Activated B cell treated with CpG ODN at 0.5 μM for 24 hours (primary cell): ENCODE measurements around the gene NUP62. TPM values are rescaled to one million over a fixed set of nuclear protein-coding genes. Genes with fewer than 3 reads are reported as not detected.

Experiments used
- ATAC-seq: fragments of 200-7000 bp; cut with Tn5 transposase; one replicate; pipeline ENCODE4 v1.10.0; 2021; ENCODE audit warnings: low read depth, mild to moderate bottlenecking, moderate library complexity
- CTCF ChIA-PET: fragments of 350-600 bp; sonication (Branson Sonifier 250); formaldehyde crosslinking; loops from one replicate; lab custom pipeline; 2021; ENCODE audit warnings: antibody characterized with exemption; lab: Charles Lee
- POLR2A ChIA-PET: fragments of 350-600 bp; sonication (Branson Sonifier 250); formaldehyde crosslinking; loops from one replicate; lab custom pipeline; 2021; ENCODE audit warnings: antibody characterized with exemption; lab: Charles Lee
- DNase-seq: peaks from one replicate; pipeline ENCODE4 v3.0.0; 2022
- H3K27ac Mint-ChIP-seq: one replicate; pipeline ENCODE4 v1.8.0; 2020; ENCODE audit warnings: mixed read lengths
- H3K27me3 Mint-ChIP-seq: one replicate; pipeline ENCODE4 v1.8.0; 2021; ENCODE audit warnings: mixed read lengths
- H3K36me3 Mint-ChIP-seq: one replicate; pipeline ENCODE4 v1.8.0; 2021; ENCODE audit warnings: low read depth, mixed read lengths
- H3K4me1 Mint-ChIP-seq: one replicate; pipeline ENCODE4 v1.8.0; 2021; ENCODE audit warnings: mixed read lengths
- H3K4me3 Mint-ChIP-seq: one replicate; pipeline ENCODE4 v1.8.0; 2020; ENCODE audit warnings: mild to moderate bottlenecking, mixed read lengths
- H3K9me3 Mint-ChIP-seq: one replicate; pipeline ENCODE4 v1.8.0; 2020; ENCODE audit warnings: mixed read lengths
- CTCF ChIP-seq: fragments of 200-600 bp; IDR thresholded peaks from one replicate; pipeline ENCODE4 v1.8.0; 2022; ENCODE audit warnings: antibody characterized with exemption, mild to moderate bottlenecking
- intact Hi-C: fragments of 100-400 bp; cut with micrococcal nuclease; formaldehyde crosslinking; loops from one replicate; pipeline ENCODE4 v1.15.1; 2024
- total RNA-seq: library from RNA; stranded (reverse); gene quantifications from 2 replicates; pipeline ENCODE4 v1.2.3, GENCODE V29; 2022

Gene NUP62
- total RNA-seq, 1 donor from 2014 or later = 114 TPM

DNA sequence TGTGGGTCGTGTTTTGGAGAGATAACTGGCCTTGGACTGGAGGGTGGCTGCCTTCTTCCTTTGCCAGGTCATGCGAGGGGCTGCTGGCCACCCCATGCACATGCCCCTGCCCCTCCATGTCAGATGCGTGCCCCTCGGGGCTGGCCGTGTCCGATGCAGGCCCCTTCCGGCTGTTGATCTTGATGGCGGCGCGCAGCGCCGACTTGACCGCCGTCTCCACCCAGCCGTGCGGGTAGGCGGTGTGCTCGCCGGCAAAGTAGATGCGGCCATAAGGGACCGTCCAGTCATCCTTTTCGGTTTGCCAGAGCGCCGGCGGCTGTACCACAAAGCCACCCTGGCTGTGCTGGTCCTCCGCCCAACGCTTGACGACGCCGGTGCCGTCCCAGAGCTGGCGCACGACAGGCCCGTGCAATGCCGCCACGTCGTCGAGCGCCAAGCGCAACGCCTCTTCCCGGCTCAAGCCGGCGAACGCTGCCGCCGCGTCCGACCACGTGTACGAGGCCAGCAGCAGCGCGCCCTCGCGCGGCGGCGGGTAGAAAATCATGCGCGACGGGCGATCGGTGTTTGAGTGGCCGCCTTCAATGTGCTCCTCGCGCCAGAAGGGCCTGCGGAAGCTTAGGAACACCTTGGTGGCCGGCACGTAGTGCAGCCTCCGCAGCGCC, 39.5 kb downstream of the NUP62 start:
- H3K27me3 Mint-ChIP-seq = no peaks in the 10 kb centered on the region
- peaks cover 41% of the 10 kb centered on the region for H3K4me1 Mint-ChIP-seq
- CTCF ChIA-PET = interaction anchor here (0.8 to 1.6 kb wide), 6 partner anchors 21 to 48 kb away, joined by 3 to 15 read pairs (median 3); partner anchors contain the start of genes ATF5, NUP62, PNKP and PTOV1
- ATAC-seq (peak; percentile 66), DNase-seq (no peak)
- intact Hi-C loops = loop anchor here (1.0 to 10.0 kb wide), 7 partner anchors 13 to 555 kb away; partner anchors contain the start of genes AKT1S1, ATF5, CD37 and NUP62
- peak overlapping the region; percentile 7 for H3K27ac Mint-ChIP-seq
- H3K36me3 Mint-ChIP-seq = peaks cover 17% of the 10 kb centered on the region
- no peaks in the 10 kb centered on the region for H3K9me3 Mint-ChIP-seq
- TF ChIP-seq CTCF = peak; percentile 39
- H3K4me3 Mint-ChIP-seq = peak overlapping the region; percentile 82
- POLR2A ChIA-PET = interaction anchor here (0.6 to 11.5 kb wide), 12 partner anchors 10 to 123 kb away, joined by 3 to 317 read pairs (median 6); partner anchors contain the start of genes AKT1S1, AP2A1, ATF5 and NUP62

DNA sequence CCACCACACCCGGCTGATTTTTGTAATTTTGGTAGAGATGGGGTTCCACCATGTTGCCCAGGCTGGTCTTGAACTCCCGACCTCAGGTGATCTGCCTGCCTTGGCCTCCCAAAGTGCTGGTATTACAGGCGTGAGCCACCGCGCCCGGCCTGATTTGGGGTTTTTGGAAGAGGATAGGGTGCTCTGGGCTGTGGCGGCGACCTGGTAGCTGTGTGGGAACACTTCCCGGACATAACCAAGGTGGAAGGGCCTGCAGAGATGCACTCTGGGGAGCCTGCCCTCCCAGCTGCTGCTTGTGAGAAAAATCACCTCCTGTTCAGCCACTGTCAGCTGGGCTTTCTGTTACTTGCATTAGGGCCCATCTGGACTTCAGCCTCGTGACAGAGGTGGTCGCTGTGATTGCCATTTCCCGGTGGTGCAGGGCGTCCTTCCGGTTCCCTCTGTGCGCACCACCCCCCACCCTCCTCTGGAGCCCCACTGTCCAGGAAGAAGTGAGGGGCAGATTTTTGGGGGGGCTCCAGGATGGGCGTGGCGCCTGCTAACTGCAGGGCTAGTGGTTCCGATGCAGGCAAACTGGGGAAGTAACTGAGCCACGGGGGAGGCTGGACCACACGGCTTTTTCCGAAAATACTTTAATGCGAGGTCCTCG, 40.1 kb downstream of the NUP62 start:
- no peak for TF ChIP-seq CTCF
- Mint-ChIP-seq H3K27me3 (no peaks in the 10 kb centered on the region), H3K36me3 (peaks cover 23% of the 10 kb centered on the region), H3K27ac (no peak overlapping the region), H3K9me3 (no peaks in the 10 kb centered on the region), H3K4me3 (no peak overlapping the region), H3K4me1 (peaks cover 35% of the 10 kb centered on the region)
- ATAC-seq (no peak), DNase-seq (no peak)
- ChIA-PET POLR2A (interaction anchor here (1.3 to 1.8 kb wide), 3 partner anchors 12 to 39 kb away, joined by 5 to 7 read pairs (median 5); partner anchors contain the start of genes AKT1S1, PTOV1 and TBC1D17), CTCF (interaction anchor here (1.5 to 1.6 kb wide), 2 partner anchors 40 to 49 kb away, joined by 3 to 15 read pairs; partner anchors contain the start of genes ATF5 and NUP62)
- intact Hi-C loops = no loop called here

DNA sequence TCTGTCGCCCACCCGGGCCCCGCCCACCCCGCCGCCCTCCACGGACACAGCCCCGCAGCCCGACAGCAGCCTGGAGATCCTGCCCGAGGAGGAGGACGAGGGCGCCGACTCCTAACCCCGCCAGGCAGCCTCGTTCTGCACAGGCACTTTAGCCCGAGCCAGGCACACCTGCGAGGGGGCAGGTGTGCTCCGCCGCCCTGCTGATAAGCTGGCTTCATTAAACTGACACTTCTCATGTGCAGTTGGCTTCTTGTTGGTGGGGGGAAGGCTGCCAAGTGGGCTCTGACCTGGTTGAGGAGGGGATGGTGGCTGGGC, 40.8 kb downstream of the NUP62 start:
- CTCF ChIA-PET = interaction anchor here (0.8 kb wide), 1 partner anchor 25 kb away, joined by 3 read pairs; no protein-coding TSS in a partner anchor
- H3K36me3 Mint-ChIP-seq = peaks cover 27% of the 10 kb centered on the region
- no peak for TF ChIP-seq CTCF
- no peak overlapping the region for H3K27ac Mint-ChIP-seq
- ATAC-seq (no peak), DNase-seq (no peak)
- peaks cover 32% of the 10 kb centered on the region for H3K4me1 Mint-ChIP-seq
- intact Hi-C loops = no loop called here
- no peak overlapping the region for H3K4me3 Mint-ChIP-seq
- POLR2A ChIA-PET = interaction anchor here (0.6 to 1.8 kb wide), 5 partner anchors 8 to 1093 kb away, joined by 3 to 7 read pairs (median 5); partner anchors contain the start of genes AKT1S1, IL4I1 and TBC1D17
- H3K27me3 Mint-ChIP-seq = no peaks in the 10 kb centered on the region
- no peaks in the 10 kb centered on the region for H3K9me3 Mint-ChIP-seq

DNA sequence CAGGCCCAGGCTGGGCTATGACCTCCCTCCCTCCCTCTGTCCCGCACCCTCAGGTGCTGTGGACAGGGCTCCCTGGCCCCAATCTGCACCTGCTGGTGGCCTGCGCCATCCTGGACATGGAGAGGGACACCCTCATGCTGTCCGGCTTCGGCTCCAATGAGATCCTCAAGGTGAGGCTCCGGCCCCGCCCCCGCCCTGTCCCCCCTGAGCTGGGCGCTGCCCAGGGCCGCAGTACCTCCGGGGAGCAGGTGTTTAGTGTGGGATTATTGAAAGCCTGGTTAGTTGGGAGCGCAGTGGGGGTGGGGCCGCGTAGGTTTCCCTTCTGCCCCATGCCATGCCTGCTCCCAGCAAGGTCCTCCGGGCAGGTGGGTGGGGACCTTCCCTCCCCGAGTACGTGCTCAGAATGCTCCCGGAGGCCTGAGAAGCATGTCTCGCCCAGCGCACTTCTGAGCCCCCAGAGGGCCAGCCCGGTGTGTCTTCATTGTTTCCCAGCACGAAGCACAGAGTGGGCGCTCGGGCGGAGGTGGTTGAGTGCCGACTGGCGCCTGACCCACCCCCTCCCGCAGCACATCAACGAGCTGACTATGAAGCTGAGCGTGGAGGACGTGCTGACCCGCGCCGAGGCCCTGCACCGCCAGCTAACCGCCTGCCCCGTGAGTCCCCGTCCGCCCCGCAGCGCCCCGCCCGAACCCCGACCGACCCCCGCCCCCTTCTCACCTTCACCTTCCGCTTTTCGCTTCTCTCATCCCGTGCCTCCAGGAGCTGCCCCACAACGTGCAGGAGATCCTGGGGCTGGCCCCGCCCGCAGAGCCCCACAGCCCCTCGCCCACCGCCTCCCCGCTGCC, 41.4 kb downstream of the NUP62 start:
- ChIA-PET POLR2A (interaction anchor here (0.6 to 1.8 kb wide), 6 partner anchors 9 to 1092 kb away, joined by 3 to 7 read pairs (median 4); partner anchors contain the start of genes AKT1S1, IL4I1 and TBC1D17), CTCF (interaction anchor here (0.8 kb wide), 1 partner anchor 26 kb away, joined by 3 read pairs; no protein-coding TSS in a partner anchor)
- Mint-ChIP-seq H3K36me3 (peaks cover 32% of the 10 kb centered on the region), H3K4me3 (no peak overlapping the region), H3K9me3 (no peaks in the 10 kb centered on the region), H3K4me1 (peaks cover 27% of the 10 kb centered on the region), H3K27ac (no peak overlapping the region), H3K27me3 (no peaks in the 10 kb centered on the region)
- ATAC-seq = no peak
- DNase-seq = no peak
- intact Hi-C loops = no loop called here
- TF ChIP-seq CTCF = no peak
